SJCRH30 (cell line): ENCODE results near the gene COQ10B. TPM values are rescaled to one million over a fixed set of nuclear protein-coding genes. Genes with fewer than 3 reads are reported as not detected.

Experiments used
- total RNA-seq: library from RNA; depleted of rRNA; stranded (reverse); fragments of >200 nt; shearing (Covaris generic); gene quantifications from 2 replicates; pipeline ENCODE4 v1.2.3, GENCODE V29; 2014; rRNA removed

Gene COQ10B
- total RNA-seq, 1 experiment from 2014 or later: 18.1 TPM

Other genes starting within 250 kb of the COQ10B start
- 0.48 and 0.85 TPM in 2 replicates for gene ANKRD44, start 142.8 kb upstream of the COQ10B start, total RNA-seq
- 276 and 292 TPM in 2 replicates for gene SF3B1, start 18.5 kb upstream of the COQ10B start, total RNA-seq
- 749 and 770 TPM in 2 replicates for gene HSPD1, start 46.3 kb downstream of the COQ10B start, total RNA-seq
- 395 and 401 TPM in 2 replicates for gene HSPE1, start 46.8 kb downstream of the COQ10B start, total RNA-seq
- 64.4 and 71.1 TPM in 2 replicates for gene MOB4, start 62.5 kb downstream of the COQ10B start, total RNA-seq
- 0.02 TPM in 1 of 2 replicates, not detected in the other for gene RFTN2, start 222.0 kb downstream of the COQ10B start, total RNA-seq